DOHH2 (cell line): ENCODE data around the gene WDFY3.

Experiments used
- H3F3A ChIP-seq: fragments of 200-600 bp; sonication (generic), shearing (Covaris generic); 2 replicates; pipeline ENCODE4 v1.6.0; 2016; ENCODE audit warnings: antibody characterized with exemption, mild to moderate bottlenecking; ENCODE audit not compliant: control insufficient read depth, insufficient read depth
- H3K27ac ChIP-seq: fragments of 200-600 bp; sonication (generic); 2 replicates; pipeline ENCODE4 v1.5.1; 2014; ENCODE audit warnings: low read depth, mild to moderate bottlenecking, low read length, moderate library complexity
- H3K27me3 ChIP-seq: fragments of 200-600 bp; sonication (generic); 2 replicates; pipeline ENCODE4 v1.6.1; 2014; ENCODE audit warnings: mild to moderate bottlenecking, low read length, mixed read lengths; ENCODE audit not compliant: control insufficient read depth
- H3K36me3 ChIP-seq: fragments of 200-600 bp; sonication (generic); 2 replicates; pipeline ENCODE4 v1.6.1; 2014; ENCODE audit warnings: mild to moderate bottlenecking, low read length, moderate library complexity, mixed read lengths; ENCODE audit not compliant: control insufficient read depth
- H3K4me1 ChIP-seq: fragments of 200-600 bp; sonication (generic); 2 replicates; pipeline ENCODE4 v1.6.1; 2014; ENCODE audit warnings: mild to moderate bottlenecking, low read length, mixed read lengths; ENCODE audit not compliant: control insufficient read depth
- H3K4me2 ChIP-seq: fragments of 200-600 bp; sonication (generic); 2 replicates; pipeline ENCODE4 v1.6.0; 2014; ENCODE audit warnings: mild to moderate bottlenecking, low read length, moderate library complexity
- H3K4me3 ChIP-seq: fragments of 200-600 bp; sonication (generic); 2 replicates; pipeline ENCODE4 v1.5.1; 2014; ENCODE audit warnings: mild to moderate bottlenecking, low read length, mixed read lengths
- H3K79me2 ChIP-seq: fragments of 200-600 bp; sonication (generic); 2 replicates; pipeline ENCODE4 v1.6.1; 2014; ENCODE audit warnings: mild to moderate bottlenecking, low read length, mixed read lengths; ENCODE audit not compliant: control insufficient read depth
- H3K9me2 ChIP-seq: fragments of 200-600 bp; sonication (generic); replicated peaks from 2 replicates; pipeline ENCODE4 v1.6.1; 2014; ENCODE audit warnings: mild to moderate bottlenecking, low read length, mixed read lengths; ENCODE audit not compliant: control insufficient read depth
- H3K9me3 ChIP-seq: fragments of 200-600 bp; sonication (generic); 2 replicates; pipeline ENCODE4 v1.6.1; 2014; ENCODE audit warnings: antibody characterized with exemption, low read length, mixed read lengths; ENCODE audit not compliant: control insufficient read depth, insufficient read depth
- H4K20me1 ChIP-seq: fragments of 200-600 bp; sonication (generic); 2 replicates; pipeline ENCODE4 v1.6.0; 2014; ENCODE audit warnings: low read depth, mild to moderate bottlenecking, antibody characterized with exemption, low read length, moderate library complexity; ENCODE audit not compliant: control insufficient read depth, insufficient read depth
- EZH2phosphoT487 ChIP-seq: fragments of 200-600 bp; sonication (generic); IDR thresholded peaks from 2 replicates; pipeline ENCODE4 v1.6.1; 2017; ENCODE audit warnings: borderline replicate concordance, mild to moderate bottlenecking, antibody characterized with exemption, low read length, moderate library complexity, mixed read lengths
- TF ChIP-seq, protein P1 (sequence below): fragments of 200-600 bp; sonication (generic); IDR thresholded peaks from one replicate; pipeline ENCODE4 v1.5.1; 2014; ENCODE audit warnings: antibody characterized with exemption, mild to moderate bottlenecking, low read depth, low read length; ENCODE audit not compliant: poor library complexity, severe bottlenecking

Gene WDFY3

DNA sequence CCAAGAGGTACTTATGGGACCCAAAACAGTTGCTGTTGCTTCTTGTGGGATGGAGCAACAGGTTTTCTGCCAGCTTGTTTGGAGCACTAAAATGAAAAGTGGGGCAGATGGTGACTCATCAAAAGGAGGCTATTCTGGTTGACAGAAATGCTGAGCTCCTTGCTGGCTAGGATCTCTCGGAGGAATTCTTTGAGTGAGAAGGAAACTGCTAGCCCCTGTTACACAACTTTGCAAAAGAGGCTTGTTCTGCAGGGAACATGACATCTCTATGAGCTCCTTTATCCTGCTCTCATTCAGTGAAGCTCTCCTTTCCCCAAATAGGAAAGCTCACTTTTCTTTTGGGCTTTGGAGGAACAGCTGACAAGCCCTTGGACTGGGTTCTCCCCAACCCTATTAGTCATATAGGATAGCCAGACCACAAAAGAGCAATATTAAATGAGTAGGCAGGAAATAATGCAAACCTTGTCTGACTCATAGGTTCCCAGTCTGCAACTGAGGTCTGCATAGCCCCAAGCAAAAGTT lies 275.3 kb downstream of the WDFY3 start:
- no peaks in the 10 kb centered on the region for H4K20me1 ChIP-seq
- no peaks in the 10 kb centered on the region for H3K36me3 ChIP-seq
- no peaks in the 10 kb centered on the region for H3F3A ChIP-seq
- H3K9me3 ChIP-seq = no peaks in the 10 kb centered on the region
- no peak overlapping the region for H3K27ac ChIP-seq
- no peak overlapping the region for H3K4me2 ChIP-seq
- H3K4me3 ChIP-seq = no peak overlapping the region
- H3K4me1 ChIP-seq = no peaks in the 10 kb centered on the region
- H3K9me2 ChIP-seq = no peaks in the 10 kb centered on the region
- no peaks in the 10 kb centered on the region for H3K79me2 ChIP-seq
- TF ChIP-seq EZH2phosphoT487 = no peak
- TF ChIP-seq, protein P1, sequence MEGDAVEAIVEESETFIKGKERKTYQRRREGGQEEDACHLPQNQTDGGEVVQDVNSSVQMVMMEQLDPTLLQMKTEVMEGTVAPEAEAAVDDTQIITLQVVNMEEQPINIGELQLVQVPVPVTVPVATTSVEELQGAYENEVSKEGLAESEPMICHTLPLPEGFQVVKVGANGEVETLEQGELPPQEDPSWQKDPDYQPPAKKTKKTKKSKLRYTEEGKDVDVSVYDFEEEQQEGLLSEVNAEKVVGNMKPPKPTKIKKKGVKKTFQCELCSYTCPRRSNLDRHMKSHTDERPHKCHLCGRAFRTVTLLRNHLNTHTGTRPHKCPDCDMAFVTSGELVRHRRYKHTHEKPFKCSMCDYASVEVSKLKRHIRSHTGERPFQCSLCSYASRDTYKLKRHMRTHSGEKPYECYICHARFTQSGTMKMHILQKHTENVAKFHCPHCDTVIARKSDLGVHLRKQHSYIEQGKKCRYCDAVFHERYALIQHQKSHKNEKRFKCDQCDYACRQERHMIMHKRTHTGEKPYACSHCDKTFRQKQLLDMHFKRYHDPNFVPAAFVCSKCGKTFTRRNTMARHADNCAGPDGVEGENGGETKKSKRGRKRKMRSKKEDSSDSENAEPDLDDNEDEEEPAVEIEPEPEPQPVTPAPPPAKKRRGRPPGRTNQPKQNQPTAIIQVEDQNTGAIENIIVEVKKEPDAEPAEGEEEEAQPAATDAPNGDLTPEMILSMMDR = no peak
- H3K27me3 ChIP-seq = no peaks in the 10 kb centered on the region

DNA sequence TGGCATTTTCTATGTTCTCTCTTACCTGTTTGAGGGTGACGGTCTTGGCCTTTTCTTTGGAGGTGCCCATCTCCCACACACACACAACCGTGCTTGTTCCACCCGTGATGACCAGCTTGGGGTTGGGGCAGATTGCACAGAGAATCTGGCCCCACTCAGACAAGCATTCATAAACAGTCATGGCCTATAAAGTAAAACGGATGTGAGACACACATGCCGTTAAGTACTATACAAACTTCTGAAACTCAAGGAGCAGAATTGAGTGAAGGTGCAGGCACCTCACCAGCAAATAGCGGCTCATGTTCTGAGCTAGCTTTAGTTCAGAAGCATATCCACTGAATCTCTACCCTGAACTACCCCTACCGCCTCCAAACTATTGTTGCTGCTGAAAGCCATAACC lies 276.0 kb downstream of the WDFY3 start:
- Histone ChIP-seq H3K9me3 (no peaks in the 10 kb centered on the region), H3K27me3 (no peaks in the 10 kb centered on the region), H3K27ac (no peak overlapping the region), H3K79me2 (no peaks in the 10 kb centered on the region), H3K4me1 (no peaks in the 10 kb centered on the region), H4K20me1 (no peaks in the 10 kb centered on the region), H3K9me2 (no peaks in the 10 kb centered on the region), H3K4me2 (no peak overlapping the region), H3F3A (no peaks in the 10 kb centered on the region), H3K36me3 (no peaks in the 10 kb centered on the region), H3K4me3 (no peak overlapping the region)
- TF ChIP-seq EZH2phosphoT487 = no peak
- TF ChIP-seq, protein P1 = no peak

DNA sequence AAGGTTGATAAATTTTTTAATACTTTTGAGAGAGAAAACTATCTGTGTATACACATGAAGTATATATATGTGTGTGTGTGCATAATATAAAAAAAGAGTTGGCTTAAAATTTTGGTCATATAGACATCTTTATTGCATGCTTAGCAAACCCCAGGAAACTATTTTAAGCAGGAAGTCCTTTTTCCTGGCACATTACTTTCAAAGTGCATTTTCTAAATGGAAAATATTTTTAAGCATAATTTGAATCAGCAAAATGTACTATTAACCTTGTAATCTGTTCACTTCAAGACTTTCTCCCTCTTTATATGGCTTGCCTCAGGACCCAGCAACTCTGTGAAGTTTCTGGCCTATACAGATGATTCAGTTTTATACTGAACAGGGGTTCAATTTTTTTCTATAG lies 277.3 kb downstream of the WDFY3 start:
- no peak overlapping the region for H3K4me2 ChIP-seq
- H4K20me1 ChIP-seq = no peaks in the 10 kb centered on the region
- no peaks in the 10 kb centered on the region for H3K9me2 ChIP-seq
- no peaks in the 10 kb centered on the region for H3F3A ChIP-seq
- H3K4me1 ChIP-seq = no peaks in the 10 kb centered on the region
- no peaks in the 10 kb centered on the region for H3K27me3 ChIP-seq
- H3K4me3 ChIP-seq = no peak overlapping the region
- no peaks in the 10 kb centered on the region for H3K9me3 ChIP-seq
- no peaks in the 10 kb centered on the region for H3K36me3 ChIP-seq
- no peak overlapping the region for H3K27ac ChIP-seq
- H3K79me2 ChIP-seq = no peaks in the 10 kb centered on the region
- TF ChIP-seq EZH2phosphoT487 = no peak
- TF ChIP-seq, protein P1 = no peak

DNA sequence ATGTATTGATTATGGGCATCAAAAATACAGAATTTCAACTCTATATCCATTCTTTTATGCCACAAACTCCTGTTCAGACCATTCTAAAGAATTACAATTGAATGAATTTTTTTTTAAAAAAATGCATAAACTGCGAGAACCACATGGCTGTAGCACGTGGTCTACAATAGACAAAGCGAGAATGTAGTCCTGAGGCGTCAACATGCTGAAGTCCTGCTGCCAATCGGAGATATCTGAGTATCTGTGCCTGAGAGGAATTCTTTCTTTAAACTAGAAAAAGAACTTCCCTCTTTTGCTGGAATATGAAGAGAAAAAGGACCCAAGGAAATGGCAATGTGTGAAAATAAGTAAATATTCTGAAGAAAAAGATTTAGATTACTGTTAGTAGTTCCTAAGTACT lies 277.9 kb downstream of the WDFY3 start:
- H3K4me2 ChIP-seq = no peak overlapping the region
- no peaks in the 10 kb centered on the region for H3K4me1 ChIP-seq
- no peaks in the 10 kb centered on the region for H3K27me3 ChIP-seq
- no peaks in the 10 kb centered on the region for H3K9me3 ChIP-seq
- H3K4me3 ChIP-seq = no peak overlapping the region
- no peak overlapping the region for H3K27ac ChIP-seq
- no peaks in the 10 kb centered on the region for H3K79me2 ChIP-seq
- H4K20me1 ChIP-seq = no peaks in the 10 kb centered on the region
- no peaks in the 10 kb centered on the region for H3K36me3 ChIP-seq
- H3K9me2 ChIP-seq = no peaks in the 10 kb centered on the region
- H3F3A ChIP-seq = no peaks in the 10 kb centered on the region
- no peak for TF ChIP-seq EZH2phosphoT487
- TF ChIP-seq, protein P1 = no peak
